Upper lobe of left lung (tissue), 6 donors: Measurements from ENCODE around the gene SNX13. TPM values are rescaled to one million over a fixed set of nuclear protein-coding genes. Genes with fewer than 3 reads are reported as not detected.
A peak's percentile ranks its signal among the peaks of the same experiment; 100 is the strongest.

Source experiments
- ATAC-seq, 2 donors: fragments of 200-7000 bp; cut with Tn5 transposase; one replicate each; pipeline ENCODE4 v1.9.1; 2022; ENCODE audit warnings: mild to moderate bottlenecking in 2 of 2, moderate library complexity in 2 of 2; ENCODE audit not compliant: low FRiP score in 2 of 2
- DNase-seq, 2 donors: peaks; one replicate each; pipeline ENCODE4 v3.0.0-alpha.2; 2019 to 2020
- H3K27ac ChIP-seq, 4 donors: fragments of 200-600 bp; sonication (generic); one replicate each; pipeline ENCODE4 v1.5.1; 2016 to 2019
- H3K27me3 ChIP-seq, 4 donors: fragments of 200-600 bp; sonication (generic); one replicate each; pipeline ENCODE4 v1.5.1; 2017 to 2019
- H3K36me3 ChIP-seq, 4 donors: fragments of 200-600 bp; sonication (generic); one replicate each; pipeline ENCODE4 v1.5.1; 2016 to 2019
- H3K4me1 ChIP-seq, 4 donors: fragments of 200-600 bp; sonication (generic); one replicate each; pipeline ENCODE4 v1.5.1; 2018 to 2019
- H3K4me3 ChIP-seq, 4 donors: fragments of 200-600 bp; sonication (generic); one replicate each; pipeline ENCODE4 v1.5.1; 2017 to 2019; ENCODE audit warnings: mild to moderate bottlenecking in 2 of 4, moderate library complexity in 1 of 4
- H3K9me3 ChIP-seq, 4 donors: fragments of 200-600 bp; sonication (generic); one replicate each; pipeline ENCODE4 v1.5.1; 2018 to 2019
- CTCF ChIP-seq, 6 experiments: fragments of 450-650 bp in 4 of 6; fragments of 200-600 bp in 2 of 6; sonication (generic) in 2 of 6; IDR thresholded peaks; one replicate each; pipeline ENCODE4 v1.5.1; 2016 to 2019; ENCODE audit warnings: antibody characterized with exemption in 6 of 6
- EP300 ChIP-seq, 4 donors: sonication (generic); formaldehyde crosslinking; IDR thresholded peaks; one replicate each; pipeline ENCODE4 v1.5.1; 2017; ENCODE audit warnings: antibody characterized with exemption in 4 of 4, control low read depth in 2 of 4
- POLR2A ChIP-seq, 4 donors: fragments of 450-650 bp; IDR thresholded peaks; one replicate each; pipeline ENCODE4 v1.5.1; 2016 to 2017; ENCODE audit warnings: antibody characterized with exemption in 4 of 4, mild to moderate bottlenecking in 2 of 4
- POLR2AphosphoS5 ChIP-seq, 2 donors: sonication (generic); formaldehyde crosslinking; IDR thresholded peaks; one replicate each; pipeline ENCODE4 v1.5.1; 2017; ENCODE audit warnings: antibody characterized with exemption in 2 of 2
- WGBS, 2 donors: methylation state at CpG; one replicate each; pipeline ENCODE4 v1.1.5; 2017 to 2018; 5-methylcytosine and 5-hydroxymethylcytosine counted together
- total RNA-seq, 6 donors: library from RNA; depleted of rRNA in 4 of 6; stranded (reverse); fragments of >200 nt in 4 of 6; gene quantifications; one replicate each; pipeline versions ENCODE4 v1.1.0 to v1.2.1, GENCODE V29; 2016 to 2021
- donor health status: DM: no; HTN: no; CAD: no; lungs with moderate emphysema.
- donor health status: DM: no; HTN: yes; CAD: no; lungs with severe emphysema.

Gene SNX13
- total RNA-seq, 6 donors from 2014 or later = 17.1 to 195 (median 53.3) TPM

GRCh38 chr7:17787257-17787656 lies 153.0 kb downstream of the SNX13 start:
- ATAC-seq (no peak), DNase-seq (no peak)
- H3K27ac ChIP-seq = no peak overlapping the region
- H3K4me1 ChIP-seq = no peaks in the 10 kb centered on the region
- no peaks in the 10 kb centered on the region for H3K27me3 ChIP-seq
- TF ChIP-seq POLR2AphosphoS5 (IDR thresholded peaks at IDR 0.05) (no peak), EP300 (IDR thresholded peaks at IDR 0.05) (no peak), CTCF (IDR thresholded peaks at IDR 0.05) (no peak), POLR2A (IDR thresholded peaks at IDR 0.05) (no peak)
- H3K9me3 ChIP-seq = no peaks in the 10 kb centered on the region
- H3K4me3 ChIP-seq = no peak overlapping the region
- peaks cover 0 to under 1% (median 0%) of the 10 kb centered on the region in 4 donors for H3K36me3 ChIP-seq
- 94 to 95% methylated on average over 1 of the region's 1 CpG for WGBS, 2 donors

GRCh38 chr7:17786314-17786852 lies 153.9 kb downstream of the SNX13 start:
- no peaks in the 10 kb centered on the region for H3K4me1 ChIP-seq
- no peaks in the 10 kb centered on the region for H3K9me3 ChIP-seq
- peak in 1 of 2 donors; percentile 17 for DNase-seq
- no peak overlapping the region for H3K4me3 ChIP-seq
- no peak for TF ChIP-seq POLR2AphosphoS5 (IDR thresholded peaks at IDR 0.05)
- TF ChIP-seq EP300 (IDR thresholded peaks at IDR 0.05) = no peak
- no peak for TF ChIP-seq CTCF (IDR thresholded peaks at IDR 0.05)
- H3K27ac ChIP-seq = no peak overlapping the region
- 48 to 53% methylated on average over 5 to 6 of the region's 6 CpGs for WGBS, 2 donors
- no peaks in the 10 kb centered on the region for H3K27me3 ChIP-seq
- H3K36me3 ChIP-seq = no peaks in the 10 kb centered on the region
- no peak for ATAC-seq

- no peaks in the 10 kb centered on the region for H3K27me3 ChIP-seq
- ATAC-seq (no peak), DNase-seq (no peak)
- no peak for TF ChIP-seq EP300 (IDR thresholded peaks at IDR 0.05)
- no peak for TF ChIP-seq POLR2A (IDR thresholded peaks at IDR 0.05)
- TF ChIP-seq POLR2AphosphoS5 (IDR thresholded peaks at IDR 0.05) = no peak
- H3K27ac ChIP-seq = no peak overlapping the region
- H3K4me1 ChIP-seq = no peaks in the 10 kb centered on the region
- no peaks in the 10 kb centered on the region for H3K9me3 ChIP-seq
- H3K4me3 ChIP-seq = no peak overlapping the region
- H3K36me3 ChIP-seq = no peaks in the 10 kb centered on the region
Observed at GRCh38 chr7:17782216-17782549, 158.1 kb downstream of the SNX13 start.

GRCh38 chr7:17781491-17782215 lies 158.6 kb downstream of the SNX13 start:
- Histone ChIP-seq H3K27me3 (no peaks in the 10 kb centered on the region), H3K9me3 (no peaks in the 10 kb centered on the region), H3K27ac (no peak overlapping the region), H3K36me3 (no peaks in the 10 kb centered on the region), H3K4me1 (no peaks in the 10 kb centered on the region), H3K4me3 (no peak overlapping the region)
- DNase-seq = no peak
- TF ChIP-seq EP300 (IDR thresholded peaks at IDR 0.05) (no peak), CTCF (IDR thresholded peaks at IDR 0.05) (no peak), POLR2AphosphoS5 (IDR thresholded peaks at IDR 0.05) (no peak), POLR2A (IDR thresholded peaks at IDR 0.05) (no peak)
- 75 to 77% methylated on average over 7 of the region's 7 CpGs for WGBS, 2 donors
- no peak for ATAC-seq

- Histone ChIP-seq H3K4me1 (no peaks in the 10 kb centered on the region), H3K9me3 (no peaks in the 10 kb centered on the region), H3K27me3 (no peaks in the 10 kb centered on the region), H3K27ac (no peak overlapping the region), H3K4me3 (no peak overlapping the region), H3K36me3 (no peaks in the 10 kb centered on the region)
- ATAC-seq (no peak), DNase-seq (no peak)
- WGBS, 2 donors = 93 to 96% methylated on average over 1 of the region's 1 CpG
- TF ChIP-seq CTCF (IDR thresholded peaks at IDR 0.05) (no peak), POLR2A (IDR thresholded peaks at IDR 0.05) (no peak), EP300 (IDR thresholded peaks at IDR 0.05) (no peak), POLR2AphosphoS5 (IDR thresholded peaks at IDR 0.05) (no peak)
Observed at GRCh38 chr7:17779381-17779780, 160.9 kb downstream of the SNX13 start.
